Measurements from ENCODE around the gene ZSCAN18. TPM values are rescaled to one million over a fixed set of nuclear protein-coding genes. Genes with fewer than 3 reads are reported as not detected.

The ZSCAN18 gene, protein sequence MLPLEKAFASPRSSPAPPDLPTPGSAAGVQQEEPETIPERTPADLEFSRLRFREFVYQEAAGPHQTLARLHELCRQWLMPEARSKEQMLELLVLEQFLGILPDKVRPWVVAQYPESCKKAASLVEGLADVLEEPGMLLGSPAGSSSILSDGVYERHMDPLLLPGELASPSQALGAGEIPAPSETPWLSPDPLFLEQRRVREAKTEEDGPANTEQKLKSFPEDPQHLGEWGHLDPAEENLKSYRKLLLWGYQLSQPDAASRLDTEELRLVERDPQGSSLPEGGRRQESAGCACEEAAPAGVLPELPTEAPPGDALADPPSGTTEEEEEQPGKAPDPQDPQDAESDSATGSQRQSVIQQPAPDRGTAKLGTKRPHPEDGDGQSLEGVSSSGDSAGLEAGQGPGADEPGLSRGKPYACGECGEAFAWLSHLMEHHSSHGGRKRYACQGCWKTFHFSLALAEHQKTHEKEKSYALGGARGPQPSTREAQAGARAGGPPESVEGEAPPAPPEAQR
- 1.6 to 4.0 TPM (median 2.9 TPM) in 5 replicates for total RNA-seq (2022; extraction: Qiagen RNA extraction)

GRCh38 chr19:58097781-58098681, at the start of gene ZSCAN18:
Gene ZSCAN18, minus strand, starts transcription at chr19:58098231. Its CDS starts 7,964 bp downstream, at chr19:58090267.

DNA sequence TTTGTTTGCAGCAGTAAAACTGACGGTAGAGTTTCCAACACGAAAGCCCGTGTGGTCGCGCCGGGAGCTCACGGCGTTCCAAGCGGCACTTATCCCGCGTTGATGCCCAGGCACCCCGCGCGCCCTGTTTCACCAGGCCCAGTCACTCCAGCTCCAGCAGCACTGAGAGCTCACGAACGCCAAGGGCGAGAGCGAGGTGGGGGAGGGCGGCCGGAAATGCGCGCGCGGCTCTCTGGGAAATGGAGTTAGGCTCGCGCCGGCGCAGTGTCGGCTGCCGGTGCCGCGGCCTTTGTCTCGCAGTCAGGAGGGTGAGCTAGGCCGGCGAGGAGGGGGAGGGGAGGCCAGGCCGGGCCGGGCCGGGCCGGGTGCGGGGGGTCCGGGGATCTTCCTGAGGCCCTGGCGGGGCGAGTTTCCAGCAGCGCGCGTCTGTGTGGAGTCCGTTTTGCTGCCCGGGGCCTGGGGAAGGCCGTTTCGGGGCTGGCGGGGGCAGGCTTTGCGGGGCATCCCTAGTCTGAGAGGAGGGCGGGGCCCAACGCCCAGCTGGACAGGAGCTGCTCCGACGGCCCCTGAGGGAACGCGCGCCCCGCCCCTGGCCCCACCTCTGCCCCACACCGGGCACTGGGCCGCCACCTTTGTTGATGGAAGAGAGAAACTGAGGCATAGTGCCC, 38.9 kb downstream of the ZSCAN18 start, which contains the start of gene ZNF135:
TSS of gene ZNF135 (plus strand) at position 280 of the 668 bp plus-strand sequence. CDS start 721 bp downstream, outside the sequence.

Other genes with a start within 250 kb of the ZSCAN18 start
- gene ZNF587, start 248.4 kb downstream of the ZSCAN18 start, total RNA-seq (2022; extraction: Qiagen RNA extraction) = 6.1 to 7.8 TPM (median 6.4 TPM) in 5 replicates
- 1.6 to 3.3 TPM (median 2.4 TPM) in 5 replicates for gene ZNF814, start 209.2 kb downstream of the ZSCAN18 start, total RNA-seq (2022; extraction: Qiagen RNA extraction)
- 3.6 to 5.2 TPM (median 4.0 TPM) in 5 replicates for gene ZNF417, start 181.6 kb downstream of the ZSCAN18 start, total RNA-seq (2022; extraction: Qiagen RNA extraction)
- gene ZNF418, start 162.8 kb downstream of the ZSCAN18 start, total RNA-seq (2022; extraction: Qiagen RNA extraction) = 0.76 to 1.3 TPM (median 1.0 TPM) in 5 replicates
- gene ZNF256, start 150.5 kb downstream of the ZSCAN18 start, total RNA-seq (2022; extraction: Qiagen RNA extraction) = 0.97 to 1.3 TPM (median 1.1 TPM) in 5 replicates
- 0.10 TPM in 1 of 5 replicates, not detected in the others for gene C19orf18, start 123.7 kb downstream of the ZSCAN18 start, total RNA-seq (2022; extraction: Qiagen RNA extraction)
- 1.9 to 3.3 TPM (median 2.4 TPM) in 5 replicates for gene ZNF606, start 95.4 kb downstream of the ZSCAN18 start, total RNA-seq (2022; extraction: Qiagen RNA extraction)
- gene ZSCAN1, start 64.2 kb downstream of the ZSCAN18 start, total RNA-seq (2022; extraction: Qiagen RNA extraction) = not detected in 5 replicates
- gene ZNF135, start 38.9 kb downstream of the ZSCAN18 start, total RNA-seq (2022; extraction: Qiagen RNA extraction) = not detected in 5 replicates
- gene ZNF329, start 52.6 kb upstream of the ZSCAN18 start, total RNA-seq (2022; extraction: Qiagen RNA extraction) = 2.6 to 3.8 TPM (median 3.0 TPM) in 5 replicates
- 13.0 to 14.8 TPM (median 14.1 TPM) in 5 replicates for gene ZNF274, start 84.8 kb upstream of the ZSCAN18 start, total RNA-seq (2022; extraction: Qiagen RNA extraction)
- 15.5 to 22.6 TPM (median 17.0 TPM) in 5 replicates for gene ZNF544, start 130.7 kb upstream of the ZSCAN18 start, total RNA-seq (2022; extraction: Qiagen RNA extraction)
- gene ZNF8, start 180.7 kb upstream of the ZSCAN18 start, total RNA-seq (2022; extraction: Qiagen RNA extraction) = 0.96 to 1.5 TPM (median 0.97 TPM) in 5 replicates
- gene ERVK3-1, start 207.1 kb upstream of the ZSCAN18 start, total RNA-seq (2022; extraction: Qiagen RNA extraction) = 88.9 to 110 TPM (median 94.2 TPM) in 5 replicates
- gene ZSCAN22, start 228.8 kb upstream of the ZSCAN18 start, total RNA-seq (2022; extraction: Qiagen RNA extraction) = 2.4 to 2.7 TPM (median 2.6 TPM) in 5 replicates

Data from A549 treated with CORT108297 at 1 μM for 4 hours (cell line).